ENCODE measurements around the gene COL17A1. TPM values are rescaled to one million over a fixed set of nuclear protein-coding genes. Genes with fewer than 3 reads are reported as not detected.

Gene COL17A1
- total and polyA plus RNA-seq, 2 of the 13 experiments (the other 11 are each of a cell fraction or from before 2014, with no cell fraction given) = 0.03 TPM; not detected in 1

- ChIA-PET CTCF (ENCODE audit: low intra/inter-chr PET ratio, low total read pairs) (no interaction called here), POLR2A (no interaction called here)
- Histone ChIP-seq H3K4me1 (ENCODE audit: insufficient read depth, low read length) (no peaks in the 10 kb centered on the region; the same call in 1 of the 2 replicates), H3K4me2 (ENCODE audit: low read depth, low read length) (no peak overlapping the region), H4K20me1 (ENCODE audit: insufficient read depth, low read length) (no peaks in the 10 kb centered on the region), H3K27ac (ENCODE audit: extremely low read length, insufficient read depth, low read length) (no peak overlapping the region), H3K9ac (ENCODE audit: insufficient read depth, low read depth, low read length) (no peak overlapping the region), H3K4me3 (replicated peaks in 1 of 3; ENCODE audit: insufficient read depth in 1 of 3, low read depth in 2 of 3, low read length in 3 of 3) (no peak overlapping the region), H3K9me3 (ENCODE audit: low read length) (no peaks in the 10 kb centered on the region), H3K36me3 (replicated peaks in 1 of 2; ENCODE audit: control insufficient read depth in 1 of 2, insufficient read depth in 2 of 2, low read length in 2 of 2) (no peaks in the 10 kb centered on the region), H3K79me2 (ENCODE audit: insufficient read depth, low read length) (no peaks in the 10 kb centered on the region), H2AFZ (ENCODE audit: low read length) (no peak overlapping the region), H3K27me3 (ENCODE audit: control insufficient read depth in 1 of 2, insufficient read depth in 2 of 2, low read length in 2 of 2) (peaks cover 5 to 34% of the 10 kb centered on the region in 2 experiments; a peak in 4 of 5 replicates)
- in situ Hi-C loops (cut with HindIII; ENCODE audit: extremely low pct_ligation_motif_present, low pct_unique_long_range_greater_than_20kb) = no loop called here
- DNase-seq (ENCODE audit: low spot score) (no peak), ATAC-seq (no peak), FAIRE-seq (no peak)
- 28% methylated on average over 7 of the region's 7 CpGs for WGBS (ENCODE audit: low lambda C conversion rate)
- BruUV-seq (replicated peaks) = no TSS peak
- intact Hi-C loops (cut with micrococcal nuclease; ENCODE audit: unreplicated experiment) = no loop called here
- TF ChIP-seq ZNF24 (IDR thresholded peaks at IDR 0.05) (no peak), FIP1L1 (IDR thresholded peaks at IDR 0.05; ENCODE audit: borderline replicate concordance, insufficient read depth, low read depth, low read length) (no peak), JARID2 (CRISPR knock-in tag; IDR thresholded peaks at IDR 0.05; ENCODE audit: insufficient replicate concordance) (no peak), ZBTB7B (CRISPR knock-in tag; IDR thresholded peaks at IDR 0.05) (no peak), ZNF550 (CRISPR knock-in tag; IDR thresholded peaks at IDR 0.05; ENCODE audit: borderline replicate concordance) (no peak), ZNF577 (CRISPR knock-in tag; IDR thresholded peaks at IDR 0.05; ENCODE audit: borderline replicate concordance, low read depth) (no peak), IKZF5 (CRISPR knock-in tag; IDR thresholded peaks at IDR 0.05) (no peak), TEAD2 (CRISPR knock-in tag; IDR thresholded peaks at IDR 0.05) (no peak), KLF11 (CRISPR knock-in tag; IDR thresholded peaks at IDR 0.05) (no peak), KLF9 (CRISPR knock-in tag; IDR thresholded peaks at IDR 0.05; ENCODE audit: low read depth) (no peak)
- TF ChIP-seq, protein P1, sequence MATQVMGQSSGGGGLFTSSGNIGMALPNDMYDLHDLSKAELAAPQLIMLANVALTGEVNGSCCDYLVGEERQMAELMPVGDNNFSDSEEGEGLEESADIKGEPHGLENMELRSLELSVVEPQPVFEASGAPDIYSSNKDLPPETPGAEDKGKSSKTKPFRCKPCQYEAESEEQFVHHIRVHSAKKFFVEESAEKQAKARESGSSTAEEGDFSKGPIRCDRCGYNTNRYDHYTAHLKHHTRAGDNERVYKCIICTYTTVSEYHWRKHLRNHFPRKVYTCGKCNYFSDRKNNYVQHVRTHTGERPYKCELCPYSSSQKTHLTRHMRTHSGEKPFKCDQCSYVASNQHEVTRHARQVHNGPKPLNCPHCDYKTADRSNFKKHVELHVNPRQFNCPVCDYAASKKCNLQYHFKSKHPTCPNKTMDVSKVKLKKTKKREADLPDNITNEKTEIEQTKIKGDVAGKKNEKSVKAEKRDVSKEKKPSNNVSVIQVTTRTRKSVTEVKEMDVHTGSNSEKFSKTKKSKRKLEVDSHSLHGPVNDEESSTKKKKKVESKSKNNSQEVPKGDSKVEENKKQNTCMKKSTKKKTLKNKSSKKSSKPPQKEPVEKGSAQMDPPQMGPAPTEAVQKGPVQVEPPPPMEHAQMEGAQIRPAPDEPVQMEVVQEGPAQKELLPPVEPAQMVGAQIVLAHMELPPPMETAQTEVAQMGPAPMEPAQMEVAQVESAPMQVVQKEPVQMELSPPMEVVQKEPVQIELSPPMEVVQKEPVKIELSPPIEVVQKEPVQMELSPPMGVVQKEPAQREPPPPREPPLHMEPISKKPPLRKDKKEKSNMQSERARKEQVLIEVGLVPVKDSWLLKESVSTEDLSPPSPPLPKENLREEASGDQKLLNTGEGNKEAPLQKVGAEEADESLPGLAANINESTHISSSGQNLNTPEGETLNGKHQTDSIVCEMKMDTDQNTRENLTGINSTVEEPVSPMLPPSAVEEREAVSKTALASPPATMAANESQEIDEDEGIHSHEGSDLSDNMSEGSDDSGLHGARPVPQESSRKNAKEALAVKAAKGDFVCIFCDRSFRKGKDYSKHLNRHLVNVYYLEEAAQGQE (IDR thresholded peaks at IDR 0.05; ENCODE audit: borderline replicate concordance in 1 of 2, low read depth in 1 of 2, low read length in 2 of 2) = no peak
Observed at GRCh38 chr10:104038958-104039752, 46.5 kb downstream of the COL17A1 start.
